Stimulated activated CD8-positive, alpha-beta memory T cell treated with anti-CD3 and anti-CD28 coated beads, Interleukin-12 subunit alpha, Interleukin-12 subunit beta, amount 100 ng/mL, for 24 hours (primary cell): ENCODE results near the gene GCAT.
"Not testable (repeated sequence)": the region's sequence is repeated elsewhere in the genome, so short reads cannot be mapped to it uniquely, and the experiment has no call there.

ENCODE experiments used
- DNase-seq: peaks from one replicate; pipeline ENCODE4 v3.0.0-alpha.2; 2020; ENCODE audit errors: extremely low read depth

Gene GCAT

GRCh38 chr22:37782340-37783168 lies 25.2 kb upstream of the GCAT start:
- no peak for DNase-seq

GRCh38 chr22:37784829-37785495 lies 22.8 kb upstream of the GCAT start:
- no peak for DNase-seq

- no peak for DNase-seq
Measured at GRCh38 chr22:37790234-37790633, 17.5 kb upstream of the GCAT start.

GRCh38 chr22:37792494-37792893 lies 15.2 kb upstream of the GCAT start:
- DNase-seq = no peak

- DNase-seq = no peak
Measured at GRCh38 chr22:37794376-37794775, 13.4 kb upstream of the GCAT start.

- no peak for DNase-seq
Measured at GRCh38 chr22:37796079-37796478, 11.7 kb upstream of the GCAT start.

- DNase-seq = not testable (repeated sequence)
Measured at GRCh38 chr22:37797259-37797658, 10.5 kb upstream of the GCAT start.

- no peak for DNase-seq
Measured at GRCh38 chr22:37797874-37798500, 9.7 kb upstream of the GCAT start.

- DNase-seq = not testable (repeated sequence)
Measured at GRCh38 chr22:37799979-37800378, 7.8 kb upstream of the GCAT start.

- DNase-seq = no peak
Measured at GRCh38 chr22:37801946-37802309, 5.8 kb upstream of the GCAT start.

GRCh38 chr22:37802310-37803194 lies 5.2 kb upstream of the GCAT start:
- DNase-seq = no peak

GRCh38 chr22:37803195-37803638 lies 4.5 kb upstream of the GCAT start:
- no peak for DNase-seq

- no peak for DNase-seq
Measured at GRCh38 chr22:37803639-37804351, 3.9 kb upstream of the GCAT start.

GRCh38 chr22:37804352-37804880 lies 3.3 kb upstream of the GCAT start:
- no peak for DNase-seq

GRCh38 chr22:37804881-37805809 lies 2.6 kb upstream of the GCAT start:
- no peak for DNase-seq

GRCh38 chr22:37805810-37806277 lies 1.9 kb upstream of the GCAT start:
- DNase-seq = no peak

GRCh38 chr22:37806409-37807333 lies 1.1 kb upstream of the GCAT start:
- no peak for DNase-seq

- DNase-seq = no peak
Measured at GRCh38 chr22:37808294-37808657, 542 bp downstream of the GCAT start.
